IMR-90 (cell line): ENCODE results near the gene TBPL1. TPM values are rescaled to one million over a fixed set of nuclear protein-coding genes. Genes with fewer than 3 reads are reported as not detected.

ENCODE experiments used
- ATAC-seq: fragments of 200-7000 bp; cut with Tn5 transposase; 2 replicates; pipeline ENCODE4 v1.9.1; 2020; ENCODE audit warnings: low read depth, mild to moderate bottlenecking, moderate library complexity
- BruUV-seq: library from RNA; stranded (reverse); fragments of 400-500 nt; replicated peaks from 2 replicates; lab custom pipeline; 2021; lab: Mats Ljungman, UMichigan
- CTCF ChIA-PET: fragments of 300-600 bp; formaldehyde crosslinking; extraction: SDS; loops from one replicate; lab custom pipeline; 2021; ENCODE audit warnings: antibody characterized with exemption; lab: Yijun Ruan, JAX
- POLR2A ChIA-PET: fragments of 300-600 bp; sonication (Branson Sonifier 250); formaldehyde crosslinking; loops from one replicate; lab custom pipeline; 2022; ENCODE audit warnings: antibody characterized with exemption; ENCODE audit not compliant: unreplicated experiment; lab: Charles Lee
- DNase-seq: peaks from one replicate; pipeline ENCODE4 v3.0.0; 2013
- H2AFZ ChIP-seq: replicated peaks from 2 replicates; pipeline ENCODE3; 2013; ENCODE audit warnings: low read length, mild to moderate bottlenecking; ENCODE audit not compliant: poor library complexity
- H2AK5ac ChIP-seq: 2 replicates; pipeline ENCODE4 v1.6.1; 2013; ENCODE audit warnings: low read depth, low read length, inconsistent platforms
- H2AK9ac ChIP-seq: replicated peaks from 2 replicates; pipeline ENCODE3; 2013; ENCODE audit warnings: mild to moderate bottlenecking, low read depth, low read length, moderate library complexity; ENCODE audit not compliant: poor library complexity
- H2BK120ac ChIP-seq: 2 replicates; pipeline ENCODE4 v1.6.1; 2013; ENCODE audit warnings: low read depth, low read length, inconsistent platforms
- H2BK15ac ChIP-seq: 3 replicates; pipeline ENCODE4 v1.6.1; 2013; ENCODE audit warnings: low read depth, low read length, inconsistent platforms
- H2BK20ac ChIP-seq: 2 replicates; pipeline ENCODE4 v1.6.1; 2013; ENCODE audit warnings: low read depth, mild to moderate bottlenecking, inconsistent platforms, low read length, moderate library complexity
- H2BK5ac ChIP-seq: 2 replicates; pipeline ENCODE4 v1.6.1; 2013; ENCODE audit warnings: mild to moderate bottlenecking, low read depth, low read length, inconsistent platforms; ENCODE audit not compliant: poor library complexity, severe bottlenecking
- H3K14ac ChIP-seq: replicated peaks from 2 replicates; pipeline ENCODE4 v1.6.1; 2013; ENCODE audit warnings: low read depth, low read length, inconsistent platforms
- H3K18ac ChIP-seq: 2 replicates; pipeline ENCODE4 v1.6.1; 2013; ENCODE audit warnings: low read depth, low read length, control low read depth
- H3K23ac ChIP-seq: 2 replicates; pipeline ENCODE4 v1.6.1; 2013; ENCODE audit warnings: low read depth, low read length, inconsistent platforms
- H3K27ac ChIP-seq: 2 replicates; pipeline ENCODE4 v1.5.1; 2013; ENCODE audit warnings: mild to moderate bottlenecking, control low read depth, low read length; ENCODE audit not compliant: insufficient read depth
- H3K27me3 ChIP-seq: 2 replicates; pipeline ENCODE4 v1.6.1; 2013; ENCODE audit warnings: low read length; ENCODE audit not compliant: control insufficient read depth, insufficient read depth
- H3K36me3 ChIP-seq: 2 replicates; pipeline ENCODE4 v1.6.1; 2013; ENCODE audit warnings: low read length, mixed read lengths; ENCODE audit not compliant: control insufficient read depth, insufficient read depth
- H3K4ac ChIP-seq: 2 replicates; pipeline ENCODE4 v1.6.1; 2013; ENCODE audit warnings: low read depth, low read length, inconsistent platforms
- H3K4me1 ChIP-seq: 2 replicates; pipeline ENCODE4 v1.6.1; 2013; ENCODE audit warnings: low read length, mixed read lengths; ENCODE audit not compliant: control insufficient read depth, insufficient read depth
- H3K4me2 ChIP-seq: 2 replicates; pipeline ENCODE4 v1.6.1; 2013; ENCODE audit warnings: low read depth, mild to moderate bottlenecking, control low read depth, low read length, moderate library complexity
- H3K4me3 ChIP-seq: 2 replicates; pipeline ENCODE4 v1.5.1; 2013; ENCODE audit warnings: low read depth, mild to moderate bottlenecking, control low read depth, low read length, moderate library complexity; ENCODE audit not compliant: insufficient read depth
- H3K56ac ChIP-seq: 2 replicates; pipeline ENCODE4 v1.6.1; 2013; ENCODE audit warnings: low read length, inconsistent platforms; ENCODE audit not compliant: insufficient read depth; ENCODE audit errors: extremely low read depth
- H3K79me1 ChIP-seq, 2 experiments: 2 replicates each; pipeline ENCODE4 v1.6.1; 2013; ENCODE audit warnings: low read length in 2 of 2, inconsistent platforms in 1 of 2, low read depth in 1 of 2
- H3K9ac ChIP-seq: 2 replicates; pipeline ENCODE4 v1.6.1; 2013; ENCODE audit warnings: low read depth, low read length, control low read depth
- H3K9me1 ChIP-seq: 2 replicates; pipeline ENCODE4 v1.6.1; 2013; ENCODE audit warnings: low read length, inconsistent platforms; ENCODE audit not compliant: insufficient read depth
- H3K9me3 ChIP-seq: 2 replicates; pipeline ENCODE4 v1.6.1; 2013; ENCODE audit warnings: low read length; ENCODE audit not compliant: control insufficient read depth, insufficient read depth
- H4K20me1 ChIP-seq: 2 replicates; pipeline ENCODE4 v1.6.1; 2013; ENCODE audit warnings: low read length, inconsistent platforms; ENCODE audit not compliant: insufficient read depth
- H4K5ac ChIP-seq: 2 replicates; pipeline ENCODE4 v1.6.1; 2013; ENCODE audit warnings: mild to moderate bottlenecking, low read depth, low read length, control low read depth
- H4K8ac ChIP-seq, 2 experiments: 2 replicates each; pipeline ENCODE4 v1.6.1; 2013; ENCODE audit warnings: low read depth in 2 of 2, low read length in 2 of 2, control low read depth in 1 of 2, inconsistent platforms in 1 of 2
- H4K91ac ChIP-seq: 2 replicates; pipeline ENCODE4 v1.6.1; 2013; ENCODE audit warnings: low read depth, low read length, inconsistent platforms; ENCODE audit not compliant: insufficient read depth
- FOS ChIP-seq: fragments of 150-350 bp; IDR thresholded peaks from 2 replicates; pipeline ENCODE4 v1.6.1; 2016; ENCODE audit warnings: low read depth, low read length
- RFX5 ChIP-seq: IDR thresholded peaks from 2 replicates; pipeline ENCODE4 v1.8.0; 2012; ENCODE audit warnings: low read depth, mild to moderate bottlenecking, low read length, moderate library complexity
- WGBS, 2 experiments: methylation state at CpG; one replicate each; pipeline versions ENCODE4 v1.1.5 to v1.1.7; 2013; ENCODE audit warnings: missing lambda C conversion rate in 2 of 2; ENCODE audit not compliant: insufficient read length in 1 of 2; ENCODE audit errors: extremely low coverage in 2 of 2; 5-methylcytosine and 5-hydroxymethylcytosine counted together
- dilution Hi-C: fragments of 300-500 bp; cut with HindIII; formaldehyde crosslinking; loops from one replicate; pipeline ENCODE4 v1.14.3; 2018; ENCODE audit warnings: low sequenced_read_pairs; ENCODE audit not compliant: unreplicated experiment
- in situ Hi-C: fragments of 300-500 bp; cut with MboI; formaldehyde crosslinking; loops from 3 replicates; pipeline ENCODE4 v1.14.3; 2019; ENCODE audit warnings: low sequenced_read_pairs, inconsistent platforms, mixed read lengths
- intact Hi-C: fragments of 100-400 bp; cut with micrococcal nuclease; formaldehyde crosslinking; loops from 2 replicates; pipeline ENCODE4 v1.10.0; 2022
- polyA plus RNA-seq, 3 experiments: library from polyadenylated mRNA; depleted of rRNA; stranded (reverse); fragments of >200 nt; gene quantifications; 2 replicates each; pipeline ENCODE4 v1.2.3, GENCODE V29; 2012; ENCODE audit warnings: low replicate concordance in 1 of 3
- total RNA-seq: library from RNA; depleted of rRNA; stranded (reverse); fragments of >200 nt; gene quantifications from 2 replicates; pipeline ENCODE4 v1.2.3, GENCODE V29; 2012
- TF ChIP-seq, protein P1 (sequence below): fragments of 150-350 bp; IDR thresholded peaks from 2 replicates; pipeline ENCODE4 v1.6.1; 2017; ENCODE audit warnings: mild to moderate bottlenecking, antibody characterized with exemption, low read length, low read depth
- TF ChIP-seq, protein P2 (sequence below): fragments of 150-350 bp; IDR thresholded peaks from 2 replicates; pipeline ENCODE4 v1.6.1; 2016; ENCODE audit warnings: low read depth, mild to moderate bottlenecking, low read length, moderate library complexity, borderline replicate concordance

The TBPL1 gene
- total and polyA plus RNA-seq, 2 of the 4 experiments (the other 2 are of a cell fraction): 25.6 to 32.5 TPM

DNA sequence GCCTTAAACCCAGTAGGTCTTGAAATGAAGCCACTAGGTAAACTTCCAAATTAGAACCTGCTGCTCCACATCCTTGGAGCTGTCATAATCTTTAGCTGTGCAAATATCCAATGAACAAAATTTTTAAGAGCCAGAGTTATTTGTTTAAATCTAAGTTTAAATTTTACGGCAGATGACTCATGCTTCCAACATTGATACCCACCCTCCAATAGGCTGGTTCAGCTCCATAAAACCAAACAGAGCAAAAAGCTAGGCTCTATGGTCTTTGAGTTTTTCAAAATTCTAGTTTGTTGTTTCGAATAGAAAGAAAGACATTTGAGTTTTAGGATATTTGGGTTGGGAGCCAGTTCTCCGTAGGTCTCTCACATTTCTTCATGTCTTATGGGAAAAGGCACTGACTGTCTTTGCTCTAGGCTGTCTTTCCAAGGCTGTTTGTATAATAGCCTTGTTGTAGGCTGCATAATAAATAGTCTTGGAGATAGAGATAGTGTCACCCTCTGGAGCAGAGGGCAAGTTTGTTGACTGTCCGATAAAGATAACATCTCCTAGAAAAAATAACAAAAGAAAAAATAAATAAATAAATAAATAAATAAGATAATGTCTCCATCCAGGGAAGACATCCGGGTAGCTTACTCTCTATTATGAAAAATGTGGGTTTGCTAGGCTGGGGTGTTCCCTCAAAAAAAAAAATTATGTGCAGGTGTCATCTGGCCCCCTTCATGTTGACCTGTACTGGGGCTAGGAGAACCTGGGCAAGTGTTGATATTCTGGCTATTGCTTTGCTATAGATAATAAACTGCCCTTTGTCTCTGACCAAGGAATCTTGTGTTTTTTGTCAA, 62.9 kb downstream of the TBPL1 start:
- H3K4me1 ChIP-seq: peaks cover 6% of the 10 kb centered on the region
- H2BK5ac ChIP-seq: no peak overlapping the region
- DNase-seq: peak; percentile 47
- no peak overlapping the region for H3K56ac ChIP-seq
- H3K9ac ChIP-seq: no peak overlapping the region
- BruUV-seq: no TSS peak
- no peaks in the 10 kb centered on the region for H3K79me1 ChIP-seq
- dilution Hi-C loops (no loop called here), intact Hi-C loops (no loop called here), in situ Hi-C loops (no loop called here)
- H4K8ac ChIP-seq: no peak overlapping the region
- H3K9me3 ChIP-seq: no peaks in the 10 kb centered on the region
- H3K4ac ChIP-seq: no peak overlapping the region
- H2BK20ac ChIP-seq: no peak overlapping the region
- H3K14ac ChIP-seq: no peak overlapping the region
- no peak overlapping the region for H3K23ac ChIP-seq
- no peak overlapping the region for H3K4me3 ChIP-seq
- H3K27ac ChIP-seq: no peak overlapping the region
- no peaks in the 10 kb centered on the region for H4K20me1 ChIP-seq
- no peak overlapping the region for H2BK15ac ChIP-seq
- no peak overlapping the region for H2AFZ ChIP-seq
- POLR2A ChIA-PET: no interaction called here
- H2AK9ac ChIP-seq: no peak overlapping the region
- 100% methylated on average over 1 of the region's 5 CpGs; no CpG with 5 or more reads in 1 of the 2 experiments for WGBS, 2 experiments
- no peaks in the 10 kb centered on the region for H3K27me3 ChIP-seq
- H3K9me1 ChIP-seq: no peaks in the 10 kb centered on the region
- H3K18ac ChIP-seq: no peak overlapping the region
- no peaks in the 10 kb centered on the region for H3K36me3 ChIP-seq
- H2AK5ac ChIP-seq: no peak overlapping the region
- H4K5ac ChIP-seq: no peak overlapping the region
- no peak overlapping the region for H3K4me2 ChIP-seq
- ATAC-seq: peak; percentile 87
- no peak overlapping the region for H4K91ac ChIP-seq
- TF ChIP-seq, protein P1, sequence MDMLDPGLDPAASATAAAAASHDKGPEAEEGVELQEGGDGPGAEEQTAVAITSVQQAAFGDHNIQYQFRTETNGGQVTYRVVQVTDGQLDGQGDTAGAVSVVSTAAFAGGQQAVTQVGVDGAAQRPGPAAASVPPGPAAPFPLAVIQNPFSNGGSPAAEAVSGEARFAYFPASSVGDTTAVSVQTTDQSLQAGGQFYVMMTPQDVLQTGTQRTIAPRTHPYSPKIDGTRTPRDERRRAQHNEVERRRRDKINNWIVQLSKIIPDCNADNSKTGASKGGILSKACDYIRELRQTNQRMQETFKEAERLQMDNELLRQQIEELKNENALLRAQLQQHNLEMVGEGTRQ: no peak
- TF ChIP-seq, protein P2, sequence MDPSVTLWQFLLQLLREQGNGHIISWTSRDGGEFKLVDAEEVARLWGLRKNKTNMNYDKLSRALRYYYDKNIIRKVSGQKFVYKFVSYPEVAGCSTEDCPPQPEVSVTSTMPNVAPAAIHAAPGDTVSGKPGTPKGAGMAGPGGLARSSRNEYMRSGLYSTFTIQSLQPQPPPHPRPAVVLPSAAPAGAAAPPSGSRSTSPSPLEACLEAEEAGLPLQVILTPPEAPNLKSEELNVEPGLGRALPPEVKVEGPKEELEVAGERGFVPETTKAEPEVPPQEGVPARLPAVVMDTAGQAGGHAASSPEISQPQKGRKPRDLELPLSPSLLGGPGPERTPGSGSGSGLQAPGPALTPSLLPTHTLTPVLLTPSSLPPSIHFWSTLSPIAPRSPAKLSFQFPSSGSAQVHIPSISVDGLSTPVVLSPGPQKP: no peak
- TF ChIP-seq RFX5 (no peak), FOS (peak; percentile 35; the same call in 1 of the 2 replicates)
- CTCF ChIA-PET: interaction anchor here (1.4 kb wide), 2 partner anchors 12 to 25 kb away, joined by 3 to 6 read pairs; no protein-coding TSS in a partner anchor
- no peak overlapping the region for H2BK120ac ChIP-seq
